ENCODE data around the gene SCAMP5. TPM values are rescaled to one million over a fixed set of nuclear protein-coding genes. Genes with fewer than 3 reads are reported as not detected.

Gene SCAMP5
- total and polyA plus RNA-seq, 2 of the 13 experiments (the other 11 are each of a cell fraction or from before 2014, with no cell fraction given) = 34.3 to 49.0 TPM

- TF ChIP-seq REST (IDR thresholded peaks at IDR 0.05; ENCODE audit: borderline replicate concordance in 1 of 2, low read depth in 1 of 2, low read length in 2 of 2) (peak; percentile 73 to 96), TGIF2 (CRISPR knock-in tag; IDR thresholded peaks at IDR 0.05) (peak; percentile 71; the same call in 1 of the 2 replicates), ATF3 (CRISPR knock-in tag; IDR thresholded peaks at IDR 0.05) (no peak), NFRKB (IDR thresholded peaks at IDR 0.05) (no peak), ZNF703 (CRISPR knock-in tag; IDR thresholded peaks at IDR 0.05; ENCODE audit: borderline replicate concordance) (no peak), MAZ (IDR thresholded peaks at IDR 0.05; ENCODE audit: borderline replicate concordance, low read depth, low read length) (peak; percentile 81), MAZ (CRISPR knock-in tag; IDR thresholded peaks at IDR 0.05; ENCODE audit: low read depth) (no peak), SNAI1 (CRISPR knock-in tag; IDR thresholded peaks at IDR 0.05; ENCODE audit: borderline replicate concordance) (no peak), ELF3 (CRISPR knock-in tag; IDR thresholded peaks at IDR 0.05) (0 out of 2 replicates have a peak, but pooled peaks have one; percentile 13), CEBPG (CRISPR knock-in tag; IDR thresholded peaks at IDR 0.05) (no peak), KDM2A (CRISPR knock-in tag; IDR thresholded peaks at IDR 0.05; ENCODE audit: borderline replicate concordance, low read depth) (peak; percentile 43; the same call in 1 of the 2 replicates), ZNF251 (CRISPR knock-in tag; IDR thresholded peaks at IDR 0.05) (no peak), ZBTB14 (CRISPR knock-in tag; IDR thresholded peaks at IDR 0.05) (no peak), TOPORS (CRISPR knock-in tag; IDR thresholded peaks at IDR 0.05) (no peak), ZNF12 (CRISPR knock-in tag; IDR thresholded peaks at IDR 0.05) (peak; percentile 46; the same call in 1 of the 2 replicates), SIN3A (IDR thresholded peaks at IDR 0.05; ENCODE audit: borderline replicate concordance, low read depth, low read length) (0 out of 2 replicates have a peak, but pooled peaks have one; percentile 64), ZNF580 (CRISPR knock-in tag; IDR thresholded peaks at IDR 0.05; ENCODE audit: borderline replicate concordance, low read depth) (0 out of 2 replicates have a peak, but pooled peaks have one; percentile 52), SAP130 (CRISPR knock-in tag; IDR thresholded peaks at IDR 0.05; ENCODE audit: low read depth) (peak; percentile 66), YY1 (IDR thresholded peaks at IDR 0.05; ENCODE audit: insufficient read depth, insufficient replicate concordance, low read depth, low read length) (peak; percentile 49), TBL1XR1 (IDR thresholded peaks at IDR 0.05; ENCODE audit: borderline replicate concordance, low read length, partially characterized antibody) (no peak), DDIT3 (CRISPR knock-in tag; IDR thresholded peaks at IDR 0.05) (no peak), RFXANK (CRISPR knock-in tag; IDR thresholded peaks at IDR 0.05) (no peak), THAP8 (CRISPR knock-in tag; IDR thresholded peaks at IDR 0.05; ENCODE audit: borderline replicate concordance) (no peak), THYN1 (CRISPR knock-in tag; IDR thresholded peaks at IDR 0.05; ENCODE audit: borderline replicate concordance, low read depth) (no peak)
Observed at GRCh38 chr15:74988007-74988800, 7.2 kb upstream of the SCAMP5 start (continued).

All from HepG2 (cell line).